HepG2 (cell line): ENCODE results near the gene SH2D2A. TPM values are rescaled to one million over a fixed set of nuclear protein-coding genes. Genes with fewer than 3 reads are reported as not detected.

Experiments
- BORCS8-MEF2B ChIP-seq: sonication (generic); formaldehyde crosslinking; IDR thresholded peaks from 2 replicates; pipeline ENCODE4 v1.8.0; 2022; ENCODE audit warnings: mild to moderate bottlenecking, missing genetic modification reagents
- CENPT ChIP-seq: sonication (generic); formaldehyde crosslinking; IDR thresholded peaks from 2 replicates; pipeline ENCODE4 v1.8.0; 2022; ENCODE audit warnings: low read depth, mild to moderate bottlenecking, moderate library complexity, missing genetic modification reagents
- CHD2 ChIP-seq: IDR thresholded peaks from 2 replicates; pipeline ENCODE4 v1.6.1; 2011; ENCODE audit warnings: low read depth, low read length, improper control_type of control experiment
- FOXK1 ChIP-seq: sonication (generic); formaldehyde crosslinking; IDR thresholded peaks from 2 replicates; pipeline ENCODE4 v1.4.0; 2020; ENCODE audit warnings: low read depth, missing genetic modification reagents, borderline replicate concordance
- FOXP1 ChIP-seq, 2 experiments: fragments of 450-650 bp in 1 of 2; IDR thresholded peaks; 2 replicates each; pipeline ENCODE4 v1.6.1; 2017 to 2018; ENCODE audit warnings: antibody characterized with exemption in 1 of 2
- GABPB1 ChIP-seq: IDR thresholded peaks from 2 replicates; pipeline ENCODE4 v1.6.1; 2016; ENCODE audit warnings: mild to moderate bottlenecking, missing genetic modification reagents, moderate library complexity, missing compliant biosample characterization
- IRF2 ChIP-seq: IDR thresholded peaks from 2 replicates; pipeline ENCODE4 v1.6.1; 2018; ENCODE audit warnings: missing genetic modification reagents, missing compliant biosample characterization
- JDP2 ChIP-seq: sonication (generic); formaldehyde crosslinking; IDR thresholded peaks from 2 replicates; pipeline ENCODE4 v1.8.1; 2022; ENCODE audit warnings: missing genetic modification reagents, borderline replicate concordance
- KDM3A ChIP-seq: IDR thresholded peaks from 2 replicates; pipeline ENCODE4 v1.6.1; 2018; ENCODE audit warnings: low read depth, missing compliant biosample characterization
- NCOA2 ChIP-seq: sonication (generic); formaldehyde crosslinking; IDR thresholded peaks from 2 replicates; pipeline ENCODE4 v1.8.0; 2022; ENCODE audit warnings: inconsistent platforms
- PAWR ChIP-seq: sonication (generic); formaldehyde crosslinking; IDR thresholded peaks from 2 replicates; pipeline ENCODE4 v1.4.0; 2020; ENCODE audit warnings: missing genetic modification reagents, mild to moderate bottlenecking, borderline replicate concordance
- XRCC5 ChIP-seq: fragments of 200-400 bp; formaldehyde crosslinking; optimal IDR thresholded peaks from 2 replicates; pipeline ENCODE3; 2017; ENCODE audit warnings: mild to moderate bottlenecking, low read length
- ZFP62 ChIP-seq: sonication (generic); formaldehyde crosslinking; IDR thresholded peaks from 2 replicates; pipeline ENCODE4 v1.4.0; 2020; ENCODE audit warnings: missing genetic modification reagents
- ZNF225 ChIP-seq: sonication (generic); formaldehyde crosslinking; IDR thresholded peaks from 2 replicates; pipeline ENCODE4 v1.4.0; 2020; ENCODE audit warnings: mild to moderate bottlenecking, missing genetic modification reagents
- ZNF280B ChIP-seq: sonication (generic); formaldehyde crosslinking; IDR thresholded peaks from 2 replicates; pipeline ENCODE4 v1.5.0; 2020; ENCODE audit warnings: missing genetic modification reagents, mild to moderate bottlenecking, borderline replicate concordance
- ZNF563 ChIP-seq: sonication (generic); formaldehyde crosslinking; IDR thresholded peaks from 2 replicates; pipeline ENCODE4 v1.8.0; 2022; ENCODE audit warnings: mild to moderate bottlenecking, moderate library complexity, missing genetic modification reagents
- ZNF879 ChIP-seq: sonication (generic); formaldehyde crosslinking; IDR thresholded peaks from 2 replicates; pipeline ENCODE4 v1.8.1; 2023; ENCODE audit warnings: missing genetic modification reagents
- ZNF891 ChIP-seq: sonication (generic); formaldehyde crosslinking; IDR thresholded peaks from 2 replicates; pipeline ENCODE4 v1.5.0; 2020; ENCODE audit warnings: mild to moderate bottlenecking, missing genetic modification reagents
- polyA plus RNA-seq, 8 experiments: library from polyadenylated mRNA; depleted of rRNA in 3 of 8; stranded (reverse) in 7 of 8; unstranded in 1 of 8; fragments of >200 nt; fragmentation: Illumina TruSeq in 4 of 8; extraction: Trizol in 4 of 8; gene quantifications; 2 replicates each; pipeline versions ENCODE4 v1.2.1 to v1.2.3, GENCODE V29; 2011 to 2016; ENCODE audit warnings: low read depth in 4 of 8, missing spikeins in 1 of 8, mixed read lengths in 1 of 8; ENCODE audit not compliant: insufficient read depth in 1 of 8
- total RNA-seq, 5 experiments: library from RNA; depleted of rRNA; stranded (reverse); fragments of >200 nt; fragmentation: Illumina TruSeq; extraction: Trizol; gene quantifications; 2 replicates each; pipeline ENCODE4 v1.2.3, GENCODE V29; 2016; ENCODE audit warnings: low read depth in 1 of 5
- TF ChIP-seq, protein P1 (sequence below): IDR thresholded peaks from 2 replicates; pipeline ENCODE4 v1.6.1; 2016; ENCODE audit warnings: low read depth, borderline replicate concordance
- TF ChIP-seq, protein P2 (sequence below): sonication (generic); formaldehyde crosslinking; IDR thresholded peaks from 2 replicates; pipeline ENCODE4 v1.5.0; 2020; ENCODE audit warnings: mild to moderate bottlenecking, missing genetic modification reagents

Gene SH2D2A
- total and polyA plus RNA-seq, 2 of the 13 experiments (the other 11 are each of a cell fraction or from before 2014, with no cell fraction given), result 0.57 to 0.73 TPM

DNA sequence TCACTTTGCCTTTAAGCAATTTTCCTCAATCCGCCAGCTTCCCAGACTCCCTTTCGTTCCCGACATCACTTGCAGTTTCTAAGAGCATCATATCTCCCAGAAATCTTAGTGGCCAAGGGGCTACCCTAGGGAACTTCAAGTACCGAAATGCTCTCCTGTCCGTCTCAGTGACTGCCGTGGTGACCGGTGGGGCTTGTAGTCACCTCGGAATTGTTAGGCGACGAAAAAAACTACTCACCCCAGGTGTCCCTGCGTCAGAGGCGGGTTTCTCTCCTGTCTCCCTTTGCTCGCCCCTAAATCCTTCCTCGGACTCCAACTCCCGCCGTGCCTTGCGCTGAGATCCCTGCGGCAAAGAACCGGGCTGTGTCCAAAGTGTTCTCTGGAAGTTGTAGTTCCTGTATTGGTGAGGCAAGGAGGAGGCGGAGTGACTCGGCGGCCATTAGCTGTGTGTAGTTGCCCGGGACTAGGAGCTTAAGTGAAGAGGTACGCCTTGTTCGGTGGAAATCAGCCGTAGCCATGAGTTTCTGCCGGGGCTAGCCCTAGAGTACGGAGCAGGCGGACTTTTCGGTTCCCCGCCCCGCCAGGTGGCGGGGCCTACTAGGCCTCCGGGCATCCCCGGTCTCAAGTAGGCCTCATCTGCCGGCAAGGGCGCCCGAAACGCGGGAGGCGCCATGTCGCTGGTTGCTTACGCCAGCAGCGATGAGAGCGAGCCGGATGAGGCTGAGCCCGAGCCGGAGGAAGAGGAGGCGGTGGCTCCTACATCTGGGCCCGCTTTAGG is 49.4 kb downstream of the SH2D2A start, which contains the start of gene PRCC (continued):
- peak; percentile 51; the same call in 1 of the 2 replicates for TF ChIP-seq ZNF891
- TF ChIP-seq CHD2, result peak; percentile 75; the same call in 1 of the 2 replicates
- TF ChIP-seq PAWR (CRISPR knock-in tag), result no peak
- TF ChIP-seq ZNF563, result no peak; the same call in 1 of the 2 replicates
- TF ChIP-seq, protein P1, sequence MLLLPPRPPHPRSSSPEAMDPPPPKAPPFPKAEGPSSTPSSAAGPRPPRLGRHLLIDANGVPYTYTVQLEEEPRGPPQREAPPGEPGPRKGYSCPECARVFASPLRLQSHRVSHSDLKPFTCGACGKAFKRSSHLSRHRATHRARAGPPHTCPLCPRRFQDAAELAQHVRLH (CRISPR knock-in tag), result peak; percentile 75; the same call in 1 of the 2 replicates
- TF ChIP-seq ZNF225 (CRISPR knock-in tag), result peak; percentile 29; the same call in 1 of the 2 replicates
- no peak for TF ChIP-seq JDP2 (CRISPR knock-in tag)
- TF ChIP-seq XRCC5, result peak; percentile 62
- TF ChIP-seq IRF2, result peak; percentile 98
- TF ChIP-seq BORCS8-MEF2B, result peak; percentile 14; the same call in 1 of the 2 replicates
- no peak for TF ChIP-seq FOXP1 (IDR thresholded peaks at IDR 0.05)
- TF ChIP-seq FOXP1 (CRISPR knock-in tag; IDR thresholded peaks at IDR 0.05), result peak; percentile 6; the same call in 1 of the 2 replicates
- TF ChIP-seq ZNF280B, result no peak
- TF ChIP-seq ZFP62 (CRISPR knock-in tag), result peak; percentile 95; the same call in 1 of the 2 replicates
- TF ChIP-seq NCOA2 (CRISPR knock-in tag), result 0 out of 2 replicates have a peak, but pooled peaks have one; percentile 35
- TF ChIP-seq CENPT (CRISPR knock-in tag), result no peak
- peak; percentile 93 for TF ChIP-seq GABPB1
- no peak; the same call in 1 of the 2 replicates for TF ChIP-seq KDM3A
- TF ChIP-seq, protein P2, sequence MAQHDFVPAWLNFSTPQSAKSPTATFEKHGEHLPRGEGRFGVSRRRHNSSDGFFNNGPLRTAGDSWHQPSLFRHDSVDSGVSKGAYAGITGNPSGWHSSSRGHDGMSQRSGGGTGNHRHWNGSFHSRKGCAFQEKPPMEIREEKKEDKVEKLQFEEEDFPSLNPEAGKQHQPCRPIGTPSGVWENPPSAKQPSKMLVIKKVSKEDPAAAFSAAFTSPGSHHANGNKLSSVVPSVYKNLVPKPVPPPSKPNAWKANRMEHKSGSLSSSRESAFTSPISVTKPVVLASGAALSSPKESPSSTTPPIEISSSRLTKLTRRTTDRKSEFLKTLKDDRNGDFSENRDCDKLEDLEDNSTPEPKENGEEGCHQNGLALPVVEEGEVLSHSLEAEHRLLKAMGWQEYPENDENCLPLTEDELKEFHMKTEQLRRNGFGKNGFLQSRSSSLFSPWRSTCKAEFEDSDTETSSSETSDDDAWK (CRISPR knock-in tag), result no peak
- TF ChIP-seq FOXK1, result peak; percentile 82; the same call in 1 of the 2 replicates
- 0 out of 2 replicates have a peak, but pooled peaks have one; percentile 4 for TF ChIP-seq ZNF879 (CRISPR knock-in tag)
